HUES64 (cell line): Measurements from ENCODE around the gene PHF19.

ENCODE experiments used
- H3K27ac ChIP-seq: 2 replicates; pipeline ENCODE4 v1.7.0; 2013; ENCODE audit warnings: low read depth, low read length, inconsistent platforms
- H3K27me3 ChIP-seq: 2 replicates; pipeline ENCODE4 v1.6.1; 2013; ENCODE audit warnings: mild to moderate bottlenecking, low read length; ENCODE audit not compliant: insufficient read depth
- H3K36me3 ChIP-seq: 2 replicates; pipeline ENCODE4 v1.6.1; 2013; ENCODE audit warnings: mild to moderate bottlenecking, low read length; ENCODE audit not compliant: insufficient read depth
- H3K4me1 ChIP-seq: 2 replicates; pipeline ENCODE4 v1.6.1; 2013; ENCODE audit warnings: mild to moderate bottlenecking, low read length, moderate library complexity; ENCODE audit not compliant: insufficient read depth
- H3K4me3 ChIP-seq: 2 replicates; pipeline ENCODE4 v1.5.1; 2013; ENCODE audit warnings: mild to moderate bottlenecking, low read length, moderate library complexity
- H3K9ac ChIP-seq: 2 replicates; pipeline ENCODE4 v1.6.1; 2013; ENCODE audit warnings: mild to moderate bottlenecking, low read depth, low read length
- H3K9me3 ChIP-seq: 2 replicates; pipeline ENCODE4 v1.6.1; 2013; ENCODE audit warnings: low read depth, low read length; ENCODE audit not compliant: insufficient read depth
- WGBS: fragments of 150-250, 120-280 bp; methylation state at CpG from one replicate; pipeline ENCODE4 v1.1.7; 2013; ENCODE audit warnings: missing lambda C conversion rate; 5-methylcytosine and 5-hydroxymethylcytosine counted together

The PHF19 gene

GRCh38 chr9:120868339-120868675 lies 8.7 kb downstream of the PHF19 start:
- Histone ChIP-seq H3K9ac (no peak overlapping the region), H3K4me1 (peaks cover 7% of the 10 kb centered on the region), H3K4me3 (peak overlapping the region; percentile 51), H3K9me3 (no peaks in the 10 kb centered on the region), H3K36me3 (peaks cover 20% of the 10 kb centered on the region), H3K27me3 (no peaks in the 10 kb centered on the region), H3K27ac (0 out of 2 replicates have a peak overlapping the region, but pooled peaks have one; percentile 1)
- WGBS: 27% methylated on average over 11 of the region's 11 CpGs

GRCh38 chr9:120867676-120868338 lies 9.2 kb downstream of the PHF19 start:
- no peaks in the 10 kb centered on the region for H3K9me3 ChIP-seq
- peak overlapping the region; percentile 51 for H3K4me3 ChIP-seq
- no peak overlapping the region for H3K9ac ChIP-seq
- no peak overlapping the region for H3K27ac ChIP-seq
- peaks cover 20% of the 10 kb centered on the region for H3K36me3 ChIP-seq
- WGBS: 93% methylated on average over 15 of the region's 15 CpGs
- H3K27me3 ChIP-seq: no peaks in the 10 kb centered on the region
- peaks cover 2% of the 10 kb centered on the region for H3K4me1 ChIP-seq

- peaks cover 24% of the 10 kb centered on the region; the same call in 1 of the 2 replicates for H3K36me3 ChIP-seq
Measured at GRCh38 chr9:120866651-120867050, 10.3 kb downstream of the PHF19 start.

GRCh38 chr9:120865809-120866208 lies 11.2 kb downstream of the PHF19 start:
- Histone ChIP-seq H3K4me3 (no peak overlapping the region), H3K9me3 (no peaks in the 10 kb centered on the region), H3K27me3 (no peaks in the 10 kb centered on the region), H3K27ac (no peak overlapping the region), H3K9ac (no peak overlapping the region), H3K4me1 (no peaks in the 10 kb centered on the region), H3K36me3 (peaks cover 32% of the 10 kb centered on the region; the same call in 1 of the 2 replicates)
- 94% methylated on average over 2 of the region's 5 CpGs for WGBS

More at GRCh38 chr9:120866651-120867050, 10.3 kb downstream of the PHF19 start:
- H3K27me3 ChIP-seq: no peaks in the 10 kb centered on the region
- H3K4me3 ChIP-seq: no peak overlapping the region
- 90% methylated on average over 6 of the region's 6 CpGs for WGBS
- no peaks in the 10 kb centered on the region for H3K4me1 ChIP-seq
- no peak overlapping the region for H3K9ac ChIP-seq
- no peak overlapping the region for H3K27ac ChIP-seq
- no peaks in the 10 kb centered on the region for H3K9me3 ChIP-seq

GRCh38 chr9:120865176-120865575 lies 11.8 kb downstream of the PHF19 start:
- H3K36me3 ChIP-seq: peaks cover 38% of the 10 kb centered on the region; the same call in 1 of the 2 replicates
- H3K27ac ChIP-seq: no peak overlapping the region
- H3K9me3 ChIP-seq: no peaks in the 10 kb centered on the region
- H3K9ac ChIP-seq: no peak overlapping the region
- H3K27me3 ChIP-seq: no peaks in the 10 kb centered on the region
- no peaks in the 10 kb centered on the region for H3K4me1 ChIP-seq
- no peak overlapping the region for H3K4me3 ChIP-seq
- WGBS: 93% methylated on average over 5 of the region's 5 CpGs

- no peak overlapping the region for H3K4me3 ChIP-seq
- H3K9me3 ChIP-seq: no peaks in the 10 kb centered on the region
- H3K4me1 ChIP-seq: no peaks in the 10 kb centered on the region
- H3K27ac ChIP-seq: no peak overlapping the region
- no peaks in the 10 kb centered on the region for H3K27me3 ChIP-seq
- peaks cover 41% of the 10 kb centered on the region; the same call in 1 of the 2 replicates for H3K36me3 ChIP-seq
- no CpG with 5 or more reads among the region's 5 CpGs for WGBS
- no peak overlapping the region for H3K9ac ChIP-seq
Measured at GRCh38 chr9:120864719-120865118, 12.3 kb downstream of the PHF19 start.

GRCh38 chr9:120863833-120864232 lies 13.2 kb downstream of the PHF19 start:
- H3K9me3 ChIP-seq: no peaks in the 10 kb centered on the region
- WGBS: 97% methylated on average over 6 of the region's 7 CpGs
- no peaks in the 10 kb centered on the region for H3K4me1 ChIP-seq
- no peaks in the 10 kb centered on the region for H3K27me3 ChIP-seq
- H3K36me3 ChIP-seq: peaks cover 43% of the 10 kb centered on the region; the same call in 1 of the 2 replicates
- H3K4me3 ChIP-seq: no peak overlapping the region
- no peak overlapping the region for H3K27ac ChIP-seq
- no peak overlapping the region for H3K9ac ChIP-seq

- H3K4me1 ChIP-seq: no peaks in the 10 kb centered on the region
- H3K9ac ChIP-seq: no peak overlapping the region
- no peaks in the 10 kb centered on the region for H3K9me3 ChIP-seq
- WGBS: 92% methylated on average over 12 of the region's 12 CpGs
- no peaks in the 10 kb centered on the region for H3K27me3 ChIP-seq
- no peak overlapping the region for H3K4me3 ChIP-seq
- no peak overlapping the region for H3K27ac ChIP-seq
- peaks cover 54% of the 10 kb centered on the region; the same call in 1 of the 2 replicates for H3K36me3 ChIP-seq
Measured at GRCh38 chr9:120862452-120862851, 14.5 kb downstream of the PHF19 start.

GRCh38 chr9:120861935-120862334 lies 15.1 kb downstream of the PHF19 start:
- no peaks in the 10 kb centered on the region for H3K9me3 ChIP-seq
- no peak overlapping the region for H3K27ac ChIP-seq
- no peaks in the 10 kb centered on the region for H3K27me3 ChIP-seq
- H3K36me3 ChIP-seq: peaks cover 57% of the 10 kb centered on the region; the same call in 1 of the 2 replicates
- 96% methylated on average over 6 of the region's 6 CpGs for WGBS
- no peaks in the 10 kb centered on the region for H3K4me1 ChIP-seq
- no peak overlapping the region for H3K4me3 ChIP-seq
- no peak overlapping the region for H3K9ac ChIP-seq

- Histone ChIP-seq H3K27me3 (no peaks in the 10 kb centered on the region), H3K36me3 (peaks cover 44% of the 10 kb centered on the region)
- 93% methylated on average over 11 of the region's 11 CpGs for WGBS
Measured at GRCh38 chr9:120860083-120860482, 16.9 kb downstream of the PHF19 start.

GRCh38 chr9:120859361-120859760 lies 17.6 kb downstream of the PHF19 start:
- peaks cover 46% of the 10 kb centered on the region for H3K36me3 ChIP-seq
- no peak overlapping the region for H3K4me3 ChIP-seq
- no peak overlapping the region for H3K27ac ChIP-seq
- H3K27me3 ChIP-seq: no peaks in the 10 kb centered on the region
- no peak overlapping the region for H3K9ac ChIP-seq
- H3K9me3 ChIP-seq: no peaks in the 10 kb centered on the region
- 92% methylated on average over 6 of the region's 6 CpGs for WGBS
- no peaks in the 10 kb centered on the region for H3K4me1 ChIP-seq

More at GRCh38 chr9:120860083-120860482, 16.9 kb downstream of the PHF19 start:
- no peak overlapping the region for H3K9ac ChIP-seq
- H3K9me3 ChIP-seq: no peaks in the 10 kb centered on the region
- no peak overlapping the region for H3K4me3 ChIP-seq
- H3K27ac ChIP-seq: no peak overlapping the region
- H3K4me1 ChIP-seq: no peaks in the 10 kb centered on the region
